A673 (cell line): Measurements from ENCODE around the gene EXOC1L. TPM values are rescaled to one million over a fixed set of nuclear protein-coding genes. Genes with fewer than 3 reads are reported as not detected.

Experiments used
- BruUV-seq: library from RNA; stranded (reverse); fragments of 400-500 nt; replicated peaks from 2 replicates; lab custom pipeline; 2021; lab: Mats Ljungman, UMichigan
- CTCF ChIA-PET: fragments of 300-600 bp; sonication (Branson Sonifier 250); formaldehyde crosslinking; loops from one replicate; lab custom pipeline; 2022; ENCODE audit warnings: antibody characterized with exemption; lab: Charles Lee
- POLR2A ChIA-PET: fragments of 300-600 bp; sonication (Branson Sonifier 250); formaldehyde crosslinking; loops from one replicate; lab custom pipeline; 2022; ENCODE audit warnings: antibody characterized with exemption; ENCODE audit not compliant: low non-redundant PET; lab: Charles Lee
- DNase-seq: peaks from one replicate; pipeline ENCODE4 v3.0.0-alpha.2; 2015; ENCODE audit warnings: low spot score
- H3K27ac ChIP-seq: fragments of 200-600 bp; sonication (generic); 2 replicates; pipeline ENCODE4 v1.5.1; 2016; ENCODE audit warnings: mixed run types, low read depth, mild to moderate bottlenecking, mixed read lengths, antibody characterized with exemption, low read length; ENCODE audit not compliant: poor library complexity, severe bottlenecking
- H3K27me3 ChIP-seq: fragments of 200-600 bp; sonication (generic); replicated peaks from 2 replicates; pipeline ENCODE4 v1.6.1; 2017; ENCODE audit warnings: mixed run types, low read depth, mild to moderate bottlenecking, mixed read lengths, antibody characterized with exemption, low read length; ENCODE audit not compliant: insufficient read depth, poor library complexity
- H3K36me3 ChIP-seq: fragments of 200-600 bp; sonication (generic); 2 replicates; pipeline ENCODE4 v1.6.1; 2016; ENCODE audit warnings: mixed run types, mild to moderate bottlenecking, mixed read lengths, antibody characterized with exemption, low read length; ENCODE audit not compliant: insufficient read depth, poor library complexity, severe bottlenecking
- H3K4me1 ChIP-seq: fragments of 200-600 bp; sonication (generic); 2 replicates; pipeline ENCODE4 v1.6.1; 2017; ENCODE audit warnings: mixed run types, mild to moderate bottlenecking, mixed read lengths, antibody characterized with exemption, low read length; ENCODE audit not compliant: insufficient read depth, poor library complexity, severe bottlenecking
- H3K4me3 ChIP-seq: fragments of 200-600 bp; sonication (generic); 2 replicates; pipeline ENCODE4 v1.5.1; 2016; ENCODE audit warnings: low read depth, mixed run types, mild to moderate bottlenecking, mixed read lengths, low read length; ENCODE audit not compliant: poor library complexity, severe bottlenecking
- H3K9me3 ChIP-seq: fragments of 200-600 bp; sonication (generic); 2 replicates; pipeline ENCODE4 v1.6.1; 2016; ENCODE audit warnings: mixed run types, low read depth, mild to moderate bottlenecking, mixed read lengths, antibody characterized with exemption, low read length; ENCODE audit not compliant: poor library complexity, severe bottlenecking
- CTCF ChIP-seq: fragments of 300-800, 200-600 bp; sonication (generic); conservative IDR thresholded peaks from 2 replicates; pipeline ENCODE4 v1.5.1; 2017; ENCODE audit warnings: low read depth, mild to moderate bottlenecking, antibody characterized with exemption, low read length, moderate library complexity, mixed read lengths
- EZH2 ChIP-seq: fragments of 200-600 bp; sonication (generic); IDR thresholded peaks from 2 replicates; pipeline ENCODE4 v1.6.1; 2017; ENCODE audit warnings: borderline replicate concordance, low read depth, mild to moderate bottlenecking, mixed read lengths, antibody characterized with exemption, low read length; ENCODE audit not compliant: poor library complexity, severe bottlenecking
- intact Hi-C: fragments of 100-400 bp; cut with micrococcal nuclease; formaldehyde crosslinking; loops from one replicate; pipeline ENCODE4 v1.10.0; 2022; ENCODE audit not compliant: unreplicated experiment
- total RNA-seq: library from RNA; stranded (reverse); gene quantifications from 2 replicates; pipeline ENCODE4 v1.2.3, GENCODE V29; 2021

Gene EXOC1L
- total RNA-seq, 1 experiment from 2014 or later: not detected

GRCh38 chr4:55826986-55827385, 7.4 kb downstream of the EXOC1L start:
- intact Hi-C loops: no loop called here
- H3K9me3 ChIP-seq: no peaks in the 10 kb centered on the region
- H3K27me3 ChIP-seq: no peaks in the 10 kb centered on the region
- no peaks in the 10 kb centered on the region for H3K4me1 ChIP-seq
- CTCF ChIA-PET: no interaction called here
- no peak overlapping the region for H3K4me3 ChIP-seq
- H3K27ac ChIP-seq: no peak overlapping the region
- no peak for DNase-seq
- POLR2A ChIA-PET: no interaction called here
- no peaks in the 10 kb centered on the region for H3K36me3 ChIP-seq
- TF ChIP-seq EZH2: no peak
- TF ChIP-seq CTCF: no peak
- BruUV-seq: no TSS peak

GRCh38 chr4:55827582-55827981, 8.0 kb downstream of the EXOC1L start:
- BruUV-seq: no TSS peak
- intact Hi-C loops: no loop called here
- H3K36me3 ChIP-seq: no peaks in the 10 kb centered on the region
- no peak overlapping the region for H3K4me3 ChIP-seq
- no peak for TF ChIP-seq EZH2
- no peak for TF ChIP-seq CTCF
- H3K4me1 ChIP-seq: no peaks in the 10 kb centered on the region
- no peaks in the 10 kb centered on the region for H3K9me3 ChIP-seq
- DNase-seq: no peak
- H3K27ac ChIP-seq: no peak overlapping the region
- ChIA-PET CTCF (no interaction called here), POLR2A (no interaction called here)
- H3K27me3 ChIP-seq: no peaks in the 10 kb centered on the region

GRCh38 chr4:55830048-55830447, 10.5 kb downstream of the EXOC1L start:
- no peaks in the 10 kb centered on the region for H3K4me1 ChIP-seq
- TF ChIP-seq EZH2 (no peak), CTCF (no peak)
- no peak for DNase-seq
- no peaks in the 10 kb centered on the region for H3K36me3 ChIP-seq
- intact Hi-C loops: no loop called here
- POLR2A ChIA-PET: no interaction called here
- no peaks in the 10 kb centered on the region for H3K9me3 ChIP-seq
- H3K4me3 ChIP-seq: no peak overlapping the region
- H3K27me3 ChIP-seq: no peaks in the 10 kb centered on the region
- no peak overlapping the region for H3K27ac ChIP-seq
- CTCF ChIA-PET: no interaction called here
- no TSS peak for BruUV-seq
